Dermis blood vessel endothelial cell (primary cell): ENCODE results near the gene DACT2. TPM values are rescaled to one million over a fixed set of nuclear protein-coding genes. Genes with fewer than 3 reads are reported as not detected.
"Not testable (repeated sequence)": the region's sequence is repeated elsewhere in the genome, so short reads cannot be mapped to it uniquely, and the experiment has no call there.

Experiments used
- DNase-seq: peaks from one replicate; pipeline ENCODE4 v3.0.0; 2010
- total RNA-seq: library from RNA; depleted of rRNA; stranded (reverse); fragments of >200 nt; gene quantifications from 2 replicates; pipeline ENCODE4 v1.2.3, GENCODE V29; 2014

DACT2 gene
- total RNA-seq, 1 donor from 2014 or later, result not detected

DNA sequence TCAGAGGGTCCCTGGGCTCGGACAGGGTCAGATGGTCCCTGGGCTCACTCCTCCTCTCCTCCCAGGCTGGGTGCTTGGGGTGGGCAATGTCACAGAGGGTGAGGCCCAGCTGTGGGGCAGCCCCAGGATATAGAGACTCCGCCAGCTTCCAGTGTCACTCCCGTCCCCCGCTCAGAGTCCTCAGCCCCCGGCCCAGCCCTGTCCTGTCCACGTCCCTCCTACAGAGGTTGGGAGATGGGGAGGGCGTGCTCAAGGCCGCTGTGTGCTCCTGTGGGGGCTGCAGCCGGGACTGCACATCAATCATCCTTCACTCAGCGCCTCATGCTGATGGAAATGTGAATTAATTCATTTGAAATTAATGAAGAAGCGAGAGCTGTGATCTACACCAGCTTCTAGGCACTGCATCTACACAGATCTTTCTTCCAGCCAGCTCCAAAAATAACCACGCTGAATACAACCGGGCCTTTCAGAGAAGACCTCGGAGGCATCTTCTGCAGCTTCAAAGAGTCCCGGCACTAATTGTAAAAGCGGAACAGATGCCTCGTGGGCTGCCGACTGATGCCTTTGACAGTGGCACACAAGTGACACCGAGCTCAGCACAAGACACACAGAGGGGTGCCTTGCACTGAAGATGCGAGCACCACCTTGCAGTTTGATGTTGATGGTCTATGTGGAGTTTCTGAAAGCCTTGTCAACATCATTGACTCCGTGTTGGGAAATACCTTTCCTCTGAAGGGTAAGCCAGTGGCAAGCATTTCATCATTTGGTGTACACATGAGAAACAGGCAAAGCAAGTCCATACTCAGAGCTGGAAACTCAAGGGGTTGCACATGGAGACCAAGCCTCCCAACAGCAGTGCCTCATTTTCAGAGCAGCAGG, 39.3 kb downstream of the DACT2 start:
- DNase-seq, result no peak

DNA sequence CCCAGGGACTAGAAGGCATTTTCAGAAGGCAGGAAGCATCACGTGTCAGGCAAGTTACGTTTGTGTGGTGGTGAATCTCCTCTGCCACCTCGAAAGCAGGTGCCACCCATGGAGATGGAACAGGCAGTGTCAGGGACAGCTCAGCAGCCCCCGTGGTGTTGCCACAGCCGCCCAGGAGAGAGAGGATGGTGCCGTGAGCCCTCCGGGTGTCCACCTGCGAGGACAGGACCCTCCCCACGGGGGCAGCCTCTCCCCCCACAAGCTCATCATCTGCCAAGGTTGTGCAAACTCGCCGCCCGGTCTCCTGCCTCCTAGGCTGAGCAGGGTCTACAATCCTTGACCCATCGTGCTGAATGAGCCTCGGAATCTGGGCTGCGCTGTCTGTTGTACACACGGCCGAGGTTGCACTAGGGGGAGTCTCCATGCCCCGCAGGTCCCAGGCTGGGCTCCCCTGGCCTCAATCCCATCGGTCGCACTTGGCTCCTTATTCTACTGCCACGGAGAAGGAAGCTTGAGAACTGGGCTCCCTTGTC, 40.1 kb downstream of the DACT2 start:
- no peak for DNase-seq

DNA sequence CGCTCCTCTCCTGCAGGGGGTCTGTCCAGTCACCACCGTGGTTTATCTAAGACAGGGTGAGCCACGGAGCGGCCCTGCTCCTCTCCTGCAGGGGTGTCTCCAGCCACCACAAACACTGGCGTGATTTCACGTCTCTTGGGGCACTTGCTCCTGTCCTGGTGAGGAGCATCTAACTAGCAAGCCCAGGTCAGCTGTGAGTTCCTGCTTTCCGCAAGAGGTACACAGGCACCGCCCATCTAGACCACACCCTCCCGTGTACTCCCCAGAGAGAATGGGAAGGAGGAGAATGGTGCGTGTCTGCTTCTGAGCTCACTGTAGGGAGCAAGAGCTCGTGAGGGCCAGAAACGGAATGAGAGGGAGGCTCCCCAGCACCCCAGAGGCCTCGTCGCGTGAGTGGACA, 40.7 kb downstream of the DACT2 start:
- DNase-seq, result no peak

DNA sequence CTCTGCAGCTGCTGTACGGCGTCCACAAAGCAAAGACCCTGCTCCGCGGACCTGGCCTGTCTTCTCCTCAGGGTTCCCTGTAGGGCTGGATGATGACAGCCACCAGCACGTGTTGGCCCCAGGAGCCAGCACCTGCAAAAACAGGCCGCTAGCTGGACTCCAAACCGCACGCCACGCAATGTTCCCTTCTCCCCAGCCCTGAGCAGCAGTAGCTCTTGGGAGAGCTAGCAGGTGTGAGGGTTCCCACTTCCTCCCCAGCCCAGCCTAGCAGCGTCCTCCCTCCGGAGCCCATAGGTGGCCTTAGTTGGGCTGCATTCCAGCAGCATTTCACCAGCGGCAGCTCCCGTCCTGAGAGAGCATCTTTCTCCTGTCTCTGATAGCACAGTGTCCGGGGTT, 42.3 kb downstream of the DACT2 start:
- no peak for DNase-seq

DNA sequence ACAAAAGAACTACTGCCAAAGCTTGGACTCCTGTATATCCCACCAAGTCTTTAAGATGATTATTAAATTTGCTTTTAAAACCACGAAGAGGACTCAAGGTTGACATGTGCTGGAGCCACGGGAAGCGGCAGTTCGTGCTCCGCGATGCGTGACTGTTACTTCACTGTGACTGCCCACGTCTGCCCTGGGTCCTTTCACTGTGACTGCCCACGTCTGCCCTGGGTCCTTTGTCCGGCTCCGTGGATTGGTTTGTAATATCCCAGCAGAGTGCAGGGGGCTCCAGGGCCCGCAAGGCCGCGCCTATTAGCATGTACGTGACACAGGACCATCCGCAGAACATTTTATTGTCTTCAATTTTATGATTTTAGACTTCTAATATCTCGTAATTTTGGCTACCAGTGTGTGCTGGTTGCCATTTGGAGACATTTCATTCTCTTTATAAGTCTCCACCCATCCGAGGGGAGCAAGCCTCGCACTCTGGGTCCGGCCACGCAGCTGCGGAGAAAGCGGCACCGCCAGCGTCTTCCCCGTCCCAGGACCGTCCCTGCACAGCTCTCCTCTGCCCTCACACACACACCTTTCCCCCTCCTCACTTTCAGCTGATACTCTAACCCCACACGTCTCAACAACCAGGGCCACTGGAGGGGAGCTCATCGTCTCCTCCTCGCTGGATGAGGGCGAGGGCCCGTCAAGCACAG, 42.9 kb downstream of the DACT2 start:
- DNase-seq, result no peak

DNA sequence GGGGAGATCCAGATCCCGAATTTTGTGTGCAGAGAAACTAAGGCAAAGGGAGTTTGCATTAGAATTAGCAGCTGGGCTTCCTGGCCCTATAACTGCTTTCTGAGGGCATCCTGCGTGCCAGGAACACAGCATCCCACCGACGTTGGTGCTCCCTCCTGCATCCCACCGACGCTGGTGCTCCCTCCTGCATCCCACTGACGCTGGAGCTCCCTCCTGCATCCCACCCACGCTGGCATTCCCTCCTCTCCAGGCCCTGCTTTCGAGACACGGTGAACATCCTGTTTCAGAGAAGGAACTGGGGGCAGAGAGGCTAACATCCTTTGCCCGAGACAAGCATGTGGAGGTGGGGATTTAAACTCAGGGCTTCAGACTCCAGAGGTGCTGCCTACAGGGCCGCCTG, 44.4 kb downstream of the DACT2 start:
- DNase-seq, result no peak

DNA sequence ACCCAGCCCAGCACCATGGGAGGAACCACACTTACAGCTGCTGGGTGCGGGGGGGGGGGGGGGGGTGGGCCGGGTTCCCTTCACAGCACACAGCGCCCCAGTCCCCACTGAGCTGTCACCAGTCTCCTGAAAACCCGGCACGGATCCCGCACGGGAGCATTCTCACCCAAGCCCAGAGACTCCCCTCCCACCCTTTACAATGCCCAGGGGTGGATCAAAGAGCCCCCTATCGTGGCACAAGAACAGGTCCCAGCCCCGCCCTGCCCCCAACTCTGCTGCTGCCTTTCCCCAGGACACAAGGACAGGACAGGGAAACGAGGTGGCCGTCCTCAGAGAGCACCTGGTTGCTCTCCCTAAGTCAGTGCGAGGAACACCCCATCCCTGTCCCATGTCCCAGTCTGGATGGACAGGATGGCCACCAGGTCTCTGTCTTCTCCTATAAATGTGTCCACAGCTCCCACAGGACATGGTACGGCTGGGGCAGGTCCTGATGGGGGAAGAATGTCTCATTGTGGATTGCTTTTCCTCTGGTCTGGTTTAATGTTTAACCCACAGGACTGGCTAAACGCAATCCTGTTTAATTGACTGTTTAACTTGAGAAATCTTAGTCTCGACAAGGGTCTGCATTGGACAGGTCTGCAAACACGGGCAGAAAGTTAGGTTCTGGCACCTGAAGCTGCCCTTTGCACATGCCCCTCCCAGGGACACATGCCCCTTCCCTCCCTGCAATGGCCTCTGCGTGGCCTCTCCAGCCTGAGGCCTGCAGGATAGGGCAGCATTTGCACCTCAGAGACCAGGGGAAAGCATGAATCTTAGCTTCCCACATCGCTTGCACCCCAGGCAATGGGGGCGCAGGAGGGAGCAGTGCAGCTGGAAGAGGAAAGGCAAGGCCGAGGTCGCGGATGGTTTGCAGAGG, 45.3 kb downstream of the DACT2 start:
- no peak for DNase-seq

DNA sequence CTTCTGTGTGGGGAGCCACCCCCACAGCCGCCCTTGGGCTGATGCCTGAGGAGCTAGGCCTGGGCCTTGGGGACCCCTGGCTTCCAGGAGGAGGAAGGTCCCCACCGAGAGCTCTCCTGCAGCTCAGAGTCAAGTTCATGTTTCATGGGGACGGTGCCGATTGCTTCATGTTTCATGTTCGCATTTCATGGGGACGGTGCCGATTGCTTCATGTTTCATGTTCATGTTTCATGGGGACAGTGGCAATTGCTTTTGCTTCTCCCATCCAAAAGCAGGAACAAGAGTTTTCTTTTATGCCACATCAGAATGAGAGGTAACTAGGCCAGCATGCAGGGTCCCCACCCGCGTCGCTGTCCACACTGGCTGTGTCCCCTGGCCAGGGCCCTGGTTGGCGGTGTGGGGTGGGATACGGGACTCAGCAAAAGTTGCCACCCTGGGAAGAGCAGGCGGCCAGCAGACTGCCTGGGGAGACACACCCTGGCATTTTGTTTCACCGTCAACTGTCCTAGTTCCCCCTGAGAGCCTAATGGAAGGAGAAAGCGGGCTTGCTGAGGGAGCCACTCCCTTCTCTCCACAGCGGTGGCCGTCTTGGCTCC, 46.0 kb downstream of the DACT2 start:
- DNase-seq, result no peak

DNA sequence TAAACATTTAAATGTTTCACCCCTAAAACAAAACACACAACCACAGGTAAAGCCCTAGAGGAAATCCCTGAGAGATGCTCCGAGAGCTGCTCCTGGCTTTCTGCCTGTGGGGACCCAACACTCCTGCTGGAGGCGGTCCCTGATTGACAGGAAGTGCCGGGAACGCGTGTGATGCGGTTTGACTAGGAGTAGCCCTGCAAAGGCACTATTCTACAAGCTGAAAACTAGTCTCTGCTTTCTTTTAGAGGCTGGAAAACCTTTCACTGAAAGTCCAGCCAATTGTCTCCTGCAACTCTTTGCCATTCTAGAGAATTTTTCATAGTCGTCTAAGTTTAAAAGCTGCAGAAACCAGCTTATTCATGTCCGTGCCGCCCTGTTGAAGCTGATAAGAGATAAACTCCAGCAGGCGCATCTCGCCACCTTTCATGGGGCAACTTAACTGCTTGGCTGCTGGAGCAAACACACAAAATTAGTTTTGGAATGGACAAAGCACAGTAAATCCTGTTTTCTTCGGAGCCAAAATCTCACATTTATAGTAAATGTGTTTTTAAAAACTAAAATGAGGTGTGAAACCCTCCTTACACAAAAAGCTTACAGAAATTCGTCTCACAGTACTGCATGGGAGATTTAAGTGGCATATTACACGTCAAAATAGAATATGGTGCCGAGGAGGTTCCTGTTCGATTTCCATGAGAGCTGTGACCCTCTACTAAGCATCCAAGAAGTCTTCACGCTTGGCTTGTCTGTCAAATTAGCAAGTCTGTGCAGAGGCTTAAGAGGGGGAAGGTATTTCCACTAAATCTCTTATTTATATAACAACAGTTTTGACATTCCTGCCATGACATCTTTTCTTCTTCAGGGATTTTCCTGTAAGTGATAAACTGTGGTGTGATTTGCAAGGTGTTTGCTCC, 46.9 kb downstream of the DACT2 start:
- DNase-seq, result no peak

DNA sequence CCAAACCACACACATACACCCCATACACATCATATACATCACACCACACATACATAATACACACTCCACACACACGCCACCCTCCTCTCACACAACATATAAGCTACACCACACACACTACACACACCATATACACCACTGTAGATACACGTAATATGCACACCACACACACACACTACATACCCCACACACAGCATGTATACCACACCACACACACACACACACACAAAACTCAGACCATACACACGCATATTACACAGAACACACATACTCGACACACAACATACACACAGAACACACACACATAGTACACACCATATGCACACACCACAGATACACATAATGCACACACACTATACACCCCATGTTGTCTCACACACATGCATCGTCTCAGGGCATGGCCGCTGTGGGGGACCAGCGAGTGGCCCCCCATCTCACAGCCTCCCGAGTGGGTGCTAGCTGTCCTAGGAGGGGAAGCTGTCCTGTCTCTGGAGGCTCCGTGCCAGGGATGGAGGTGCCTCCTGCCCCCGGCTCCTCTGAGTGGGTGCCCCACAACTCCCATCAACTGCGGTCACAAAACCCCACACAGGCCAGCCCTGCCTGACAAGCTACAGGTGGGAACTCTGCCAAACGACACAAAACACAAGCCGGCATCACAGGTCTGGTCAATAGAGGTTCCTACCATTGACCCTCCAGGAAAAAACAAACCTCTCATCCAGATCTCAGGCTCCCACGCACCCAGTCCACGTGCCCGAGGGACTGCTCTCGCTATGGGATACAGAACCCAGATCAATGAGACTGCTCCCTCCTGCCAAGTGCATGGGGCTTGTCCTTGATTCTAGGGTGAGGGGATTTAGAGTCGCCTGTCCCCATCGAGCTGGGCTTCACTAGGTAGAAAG, 49.1 kb downstream of the DACT2 start:
- no peak for DNase-seq

DNA sequence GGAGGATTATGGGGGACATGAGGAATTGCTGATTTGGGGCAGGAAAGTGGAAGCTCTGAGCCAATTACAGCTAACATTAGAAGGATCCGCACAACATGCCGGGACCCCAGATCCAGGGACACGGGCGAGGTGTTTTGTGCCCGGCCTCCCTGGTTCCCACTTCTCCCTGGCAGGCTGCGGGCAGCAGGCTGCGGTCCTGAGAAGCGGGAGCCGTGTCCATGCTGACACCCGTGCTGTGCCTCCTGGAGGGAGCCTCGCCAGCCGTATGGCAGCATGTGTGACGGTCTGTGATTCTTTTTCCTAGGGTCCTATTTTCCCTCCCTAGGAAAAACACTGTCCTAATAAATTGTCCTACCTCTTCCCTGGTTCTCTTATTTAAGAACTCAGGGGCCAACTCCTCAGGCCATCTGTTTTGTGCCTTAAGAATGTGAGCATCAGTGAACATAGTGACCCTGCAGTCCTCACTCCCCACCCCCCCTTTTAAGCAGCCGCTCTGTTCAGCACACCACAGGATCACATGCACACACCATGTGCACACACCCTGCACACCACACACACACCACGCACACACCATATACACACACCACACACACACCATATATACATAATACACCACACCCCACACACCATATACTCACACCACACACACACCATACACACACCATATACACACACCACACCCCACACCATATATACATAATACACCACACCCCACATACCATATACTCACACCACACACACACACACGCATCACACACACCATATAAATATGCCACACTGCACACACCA, 49.9 kb downstream of the DACT2 start:
- no peak for DNase-seq

DNA sequence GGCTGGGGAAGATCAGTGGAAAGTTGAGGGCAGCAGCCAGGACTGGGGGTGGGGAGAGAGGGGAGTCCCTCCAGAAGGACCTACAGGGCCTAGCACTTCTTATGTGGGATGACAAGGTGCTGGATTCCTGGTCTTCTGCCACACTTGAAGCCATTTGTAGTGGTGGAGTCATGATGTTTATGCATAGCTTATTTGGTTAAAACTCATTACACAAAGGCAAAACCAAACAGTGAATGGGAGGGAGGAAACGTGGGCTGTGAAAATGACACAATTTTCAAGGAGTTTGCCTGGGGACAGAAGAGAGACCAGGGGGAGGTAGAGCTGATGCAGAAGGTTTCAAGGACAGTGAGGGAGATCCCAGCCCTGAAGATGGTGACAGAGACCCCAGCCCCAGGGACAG, 50.8 kb downstream of the DACT2 start:
- DNase-seq, result no peak

DNA sequence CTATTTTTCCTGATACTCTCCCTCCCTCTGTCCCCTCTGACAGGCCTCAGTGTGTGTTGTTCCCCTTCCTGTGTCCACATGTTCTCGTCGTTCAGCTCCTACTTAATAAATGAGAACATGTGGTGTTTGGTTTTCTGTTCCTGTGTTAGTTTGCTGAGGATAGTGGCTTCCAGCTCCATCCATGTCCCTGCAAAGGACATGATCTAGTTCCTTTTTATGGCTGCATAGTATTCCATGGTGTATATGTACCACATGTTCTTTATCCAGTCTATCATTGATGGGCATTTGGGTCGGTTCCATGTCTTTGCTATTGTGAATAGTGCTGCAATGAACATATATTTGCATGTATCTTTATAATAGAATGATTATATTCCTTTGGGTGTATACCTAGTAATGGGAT, 51.8 kb downstream of the DACT2 start:
- DNase-seq, result not testable (repeated sequence)

DNA sequence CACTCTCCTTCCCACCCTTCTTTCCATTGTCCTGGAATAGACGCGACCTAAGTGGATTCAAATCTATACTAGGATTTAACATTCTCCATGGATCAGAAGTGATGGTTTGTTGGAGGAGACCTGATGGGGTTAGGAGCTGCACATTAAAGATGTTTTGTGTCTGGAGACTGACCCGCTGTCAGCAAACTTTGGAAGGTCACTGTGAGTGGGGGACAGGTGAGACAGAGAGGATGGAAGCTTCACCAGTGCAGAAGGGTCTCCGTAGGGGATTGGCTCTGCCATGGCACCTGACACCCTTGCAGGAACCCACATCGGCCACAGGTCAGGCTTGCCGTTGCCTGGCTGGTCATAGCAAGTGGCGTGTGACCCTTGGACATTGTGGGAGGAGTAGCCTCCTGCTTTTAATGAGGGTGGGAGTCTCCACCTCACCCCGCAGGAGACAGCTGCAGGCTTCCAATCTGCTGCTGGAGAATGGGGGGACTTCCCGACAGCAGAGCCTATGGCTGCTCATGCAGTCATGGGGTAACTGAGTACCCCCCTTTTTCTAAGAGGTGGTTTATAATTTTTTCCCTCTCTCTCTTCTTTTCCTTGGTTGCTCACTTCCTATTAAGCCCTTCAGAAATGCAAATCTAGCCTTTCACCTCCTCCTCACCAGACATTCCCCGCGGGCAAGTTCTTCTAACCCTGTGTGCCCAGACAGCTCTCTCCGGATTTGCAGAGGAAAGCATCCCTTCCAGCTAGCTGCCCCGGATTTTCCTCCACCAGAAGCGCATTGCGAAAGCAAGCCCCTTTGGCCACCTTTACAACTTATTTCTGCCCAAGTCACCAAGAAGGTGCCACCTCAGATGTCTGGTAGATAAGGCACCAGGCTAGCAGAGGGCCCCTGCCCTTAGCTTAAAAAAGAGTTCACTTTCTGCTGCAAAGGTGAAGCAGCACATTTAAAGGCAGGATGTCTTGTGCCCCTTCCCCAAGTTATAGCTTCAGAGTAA, 53.5 kb downstream of the DACT2 start:
- DNase-seq, result no peak

DNA sequence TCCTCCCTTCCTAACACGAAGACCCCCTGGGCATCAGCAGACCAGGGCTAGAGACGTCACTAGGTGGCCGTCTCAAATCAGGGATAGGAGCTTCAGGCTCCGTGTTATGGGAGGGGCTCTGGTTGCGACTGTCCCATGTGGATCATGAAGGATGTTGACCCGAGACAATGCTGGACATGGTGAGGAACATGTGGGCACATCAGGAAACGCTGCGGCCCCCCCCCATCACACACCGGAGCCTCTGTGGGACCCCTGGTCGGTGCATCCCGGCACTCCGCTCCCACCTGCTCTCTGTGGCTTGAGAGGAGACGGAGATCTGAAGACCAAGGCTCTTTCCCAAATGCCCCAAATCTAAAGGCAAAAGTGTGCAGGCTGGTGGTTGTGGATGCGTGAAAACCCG, 54.2 kb downstream of the DACT2 start:
- no peak for DNase-seq

DNA sequence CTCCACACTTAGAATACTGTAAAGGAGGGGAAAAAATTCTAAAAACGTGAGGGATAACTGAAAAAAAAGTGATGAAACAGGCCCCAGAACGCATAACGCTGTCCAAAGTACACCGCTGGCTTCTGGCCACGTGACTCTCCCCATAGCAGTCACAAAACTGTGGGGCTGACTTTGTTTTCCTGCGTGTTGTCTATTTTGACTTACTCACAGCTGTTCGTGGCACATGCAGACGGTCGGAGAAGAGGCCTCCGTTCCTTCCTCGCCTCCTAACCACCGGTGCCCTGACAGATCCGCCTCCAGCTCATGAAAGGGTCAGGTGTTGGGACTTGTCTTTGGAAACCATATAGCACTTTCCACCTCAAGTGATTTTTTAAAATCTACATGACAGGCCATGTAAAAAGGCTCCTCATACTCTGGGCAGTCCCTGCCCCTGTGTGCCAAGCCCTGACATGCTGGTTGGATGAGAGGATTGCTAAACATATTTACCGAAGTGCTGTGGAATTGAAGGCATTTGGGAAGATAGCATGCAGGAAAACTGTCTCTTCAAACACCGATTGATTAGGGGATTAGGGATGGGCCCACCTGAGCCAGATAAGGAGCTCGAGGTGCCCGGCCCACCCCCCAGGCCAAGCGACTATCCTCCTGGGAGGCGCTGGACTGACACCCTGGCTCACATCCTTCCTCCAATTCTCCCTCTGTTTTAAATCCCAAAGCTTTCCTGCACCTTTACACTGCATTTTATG, 54.8 kb downstream of the DACT2 start:
- DNase-seq, result no peak

DNA sequence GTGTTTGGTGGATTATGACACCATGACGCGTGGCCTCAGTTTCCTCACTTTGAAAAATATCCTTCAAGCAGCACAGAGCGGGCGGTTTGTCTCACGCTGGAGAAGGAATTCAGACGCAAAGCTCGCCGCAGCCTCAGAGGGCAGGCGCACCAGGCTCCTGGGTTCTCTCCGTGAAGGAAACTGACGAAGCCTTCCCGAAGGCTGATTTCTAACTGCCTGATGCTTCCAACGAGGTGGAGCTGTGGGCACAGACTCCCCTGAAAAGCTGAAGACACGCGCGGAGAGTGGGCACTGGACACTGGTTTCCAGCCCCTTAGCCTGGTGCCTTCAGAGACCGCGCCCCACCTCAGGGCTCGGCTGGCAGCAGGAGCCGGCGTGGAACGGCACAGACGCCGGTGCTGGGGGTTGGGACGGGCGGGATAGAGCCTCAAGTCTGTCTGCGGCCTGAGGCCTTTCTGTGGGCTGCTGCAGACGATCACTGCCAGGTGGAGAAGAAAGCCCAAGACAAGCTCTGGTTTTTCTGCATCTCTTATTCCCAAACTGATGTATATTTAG, 56.1 kb downstream of the DACT2 start:
- DNase-seq, result no peak
